ENCODE results near the gene LTB4R2. TPM values are rescaled to one million over a fixed set of nuclear protein-coding genes. Genes with fewer than 3 reads are reported as not detected.

LTB4R2 gene
- total and polyA plus RNA-seq, 2 donors (not counting 1 experiment from before 2014, with no cell fraction given): 0.23 to 1.8 TPM

DNA sequence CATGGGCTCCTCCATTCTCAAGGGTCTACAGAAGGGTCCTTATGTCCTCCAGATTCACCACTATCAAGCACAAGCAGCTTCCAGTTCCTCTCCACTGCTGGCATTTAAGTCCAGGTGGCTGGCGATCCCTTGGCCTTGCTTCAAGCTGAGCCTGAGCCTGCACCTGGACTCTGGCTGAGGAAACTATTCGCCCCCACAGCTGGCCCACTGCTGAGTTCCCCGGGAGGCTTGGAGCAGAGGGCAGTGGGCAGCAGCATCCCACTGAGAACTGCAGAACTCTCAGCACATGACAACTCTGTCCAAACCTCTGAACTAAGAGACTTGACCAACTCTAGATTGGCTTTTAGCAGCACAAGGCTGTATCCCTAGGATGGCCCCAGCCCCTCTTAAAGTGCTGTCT is 27.2 kb upstream of the LTB4R2 start:
- no peak for DNase-seq (ENCODE audit: low read depth in 2 of 2)
- no peak for TF ChIP-seq EZH2 (IDR thresholded peaks at IDR 0.05; ENCODE audit: low read length, missing control alignments)
- TF ChIP-seq, protein P1, sequence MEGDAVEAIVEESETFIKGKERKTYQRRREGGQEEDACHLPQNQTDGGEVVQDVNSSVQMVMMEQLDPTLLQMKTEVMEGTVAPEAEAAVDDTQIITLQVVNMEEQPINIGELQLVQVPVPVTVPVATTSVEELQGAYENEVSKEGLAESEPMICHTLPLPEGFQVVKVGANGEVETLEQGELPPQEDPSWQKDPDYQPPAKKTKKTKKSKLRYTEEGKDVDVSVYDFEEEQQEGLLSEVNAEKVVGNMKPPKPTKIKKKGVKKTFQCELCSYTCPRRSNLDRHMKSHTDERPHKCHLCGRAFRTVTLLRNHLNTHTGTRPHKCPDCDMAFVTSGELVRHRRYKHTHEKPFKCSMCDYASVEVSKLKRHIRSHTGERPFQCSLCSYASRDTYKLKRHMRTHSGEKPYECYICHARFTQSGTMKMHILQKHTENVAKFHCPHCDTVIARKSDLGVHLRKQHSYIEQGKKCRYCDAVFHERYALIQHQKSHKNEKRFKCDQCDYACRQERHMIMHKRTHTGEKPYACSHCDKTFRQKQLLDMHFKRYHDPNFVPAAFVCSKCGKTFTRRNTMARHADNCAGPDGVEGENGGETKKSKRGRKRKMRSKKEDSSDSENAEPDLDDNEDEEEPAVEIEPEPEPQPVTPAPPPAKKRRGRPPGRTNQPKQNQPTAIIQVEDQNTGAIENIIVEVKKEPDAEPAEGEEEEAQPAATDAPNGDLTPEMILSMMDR (conservative IDR thresholded peaks at IDR 0.05 in 1 of 2, IDR thresholded peaks at IDR 0.05 in 1 of 2; ENCODE audit: low read depth in 1 of 2, low read length in 2 of 2): no peak
- H3K9me3 ChIP-seq (ENCODE audit: control insufficient read depth, insufficient read depth, low read depth, low read length): no peaks in the 10 kb centered on the region

DNA sequence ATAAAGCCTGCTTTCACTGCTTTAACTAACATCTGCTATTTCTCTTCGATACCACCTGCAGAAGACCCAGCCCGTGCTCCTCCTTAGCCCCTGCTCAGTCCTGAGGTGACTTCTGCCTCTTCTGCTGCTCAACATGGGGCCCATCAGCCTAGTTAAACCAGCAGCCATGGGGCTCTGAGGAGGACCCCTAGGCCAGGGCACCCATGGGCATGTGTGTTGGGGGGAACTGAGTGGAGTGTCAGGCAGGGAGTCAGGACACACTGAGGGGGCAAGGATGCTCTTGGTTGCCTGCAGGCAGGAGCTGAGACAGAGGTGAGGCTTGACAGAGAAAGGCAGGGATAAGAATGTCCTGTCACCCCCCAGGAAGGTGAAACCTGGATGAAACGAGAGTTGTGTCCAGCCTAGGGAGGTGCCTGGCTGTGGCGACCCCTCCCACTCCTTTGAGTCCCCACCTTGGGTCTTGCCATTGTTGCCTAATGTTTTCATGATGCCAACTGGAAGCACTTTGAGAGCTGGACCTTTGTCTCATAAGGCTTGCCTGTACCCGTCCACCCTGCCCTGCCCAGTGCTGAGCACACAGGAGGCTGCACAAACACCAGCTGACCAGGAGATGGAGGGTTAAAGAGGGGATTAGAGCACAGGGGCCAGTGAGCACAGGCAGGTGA is 26.0 kb upstream of the LTB4R2 start:
- TF ChIP-seq, protein P1 (conservative IDR thresholded peaks at IDR 0.05 in 1 of 2, IDR thresholded peaks at IDR 0.05 in 1 of 2; ENCODE audit: low read depth in 1 of 2, low read length in 2 of 2): no peak
- TF ChIP-seq EZH2 (IDR thresholded peaks at IDR 0.05; ENCODE audit: low read length, missing control alignments): no peak
- Histone ChIP-seq H3K36me3 (ENCODE audit: control insufficient read depth, insufficient read depth, low read length) (no peaks in the 10 kb centered on the region), H3K27ac (ENCODE audit: insufficient read depth, low read length) (no peak overlapping the region), H3K4me1 (ENCODE audit: control insufficient read depth, extremely low read depth, insufficient read depth, low read length) (no peaks in the 10 kb centered on the region), H2AFZ (ENCODE audit: low read length) (no peak overlapping the region), H3K9me3 (ENCODE audit: control insufficient read depth, insufficient read depth, low read depth, low read length) (no peaks in the 10 kb centered on the region), H3K79me2 (ENCODE audit: control insufficient read depth, insufficient read depth, low read length) (no peaks in the 10 kb centered on the region), H3K27me3 (ENCODE audit: control insufficient read depth, insufficient read depth, low read length) (no peaks in the 10 kb centered on the region), H4K20me1 (ENCODE audit: control insufficient read depth, extremely low read depth, insufficient read depth, low read length) (no peaks in the 10 kb centered on the region), H3K4me2 (ENCODE audit: extremely low read depth, insufficient read depth, low read length) (no peak overlapping the region), H3K4me3 (replicated peaks in 1 of 4; ENCODE audit: control extremely low read depth in 1 of 4, insufficient read depth in 1 of 4, low read depth in 3 of 4, low read length in 4 of 4) (no peak overlapping the region), H3K9ac (ENCODE audit: insufficient read depth, low read length) (no peak overlapping the region)
- no peak for DNase-seq (ENCODE audit: low read depth in 2 of 2)

More for the DNA sequence above, 27.2 kb upstream of the LTB4R2 start:
- Histone ChIP-seq H3K4me1 (ENCODE audit: control insufficient read depth, extremely low read depth, insufficient read depth, low read length) (no peaks in the 10 kb centered on the region), H3K27ac (ENCODE audit: insufficient read depth, low read length) (no peak overlapping the region), H3K79me2 (ENCODE audit: control insufficient read depth, insufficient read depth, low read length) (no peaks in the 10 kb centered on the region), H3K27me3 (ENCODE audit: control insufficient read depth, insufficient read depth, low read length) (no peaks in the 10 kb centered on the region), H2AFZ (ENCODE audit: low read length) (no peak overlapping the region), H3K36me3 (ENCODE audit: control insufficient read depth, insufficient read depth, low read length) (no peaks in the 10 kb centered on the region), H3K4me2 (ENCODE audit: extremely low read depth, insufficient read depth, low read length) (no peak overlapping the region), H3K4me3 (replicated peaks in 1 of 4; ENCODE audit: control extremely low read depth in 1 of 4, insufficient read depth in 1 of 4, low read depth in 3 of 4, low read length in 4 of 4) (no peak overlapping the region), H4K20me1 (ENCODE audit: control insufficient read depth, extremely low read depth, insufficient read depth, low read length) (no peaks in the 10 kb centered on the region), H3K9ac (ENCODE audit: insufficient read depth, low read length) (no peak overlapping the region)

GRCh38 chr14:24284501-24285035 is 25.4 kb upstream of the LTB4R2 start:
- Histone ChIP-seq H3K27me3 (ENCODE audit: control insufficient read depth, insufficient read depth, low read length) (no peaks in the 10 kb centered on the region), H3K79me2 (ENCODE audit: control insufficient read depth, insufficient read depth, low read length) (no peaks in the 10 kb centered on the region), H3K9ac (ENCODE audit: insufficient read depth, low read length) (no peak overlapping the region), H3K4me2 (ENCODE audit: extremely low read depth, insufficient read depth, low read length) (no peak overlapping the region), H3K4me1 (ENCODE audit: control insufficient read depth, extremely low read depth, insufficient read depth, low read length) (no peaks in the 10 kb centered on the region), H3K27ac (ENCODE audit: insufficient read depth, low read length) (no peak overlapping the region), H3K9me3 (ENCODE audit: control insufficient read depth, insufficient read depth, low read depth, low read length) (no peaks in the 10 kb centered on the region), H2AFZ (ENCODE audit: low read length) (no peak overlapping the region), H3K36me3 (ENCODE audit: control insufficient read depth, insufficient read depth, low read length) (no peaks in the 10 kb centered on the region), H4K20me1 (ENCODE audit: control insufficient read depth, extremely low read depth, insufficient read depth, low read length) (no peaks in the 10 kb centered on the region), H3K4me3 (replicated peaks in 1 of 4; ENCODE audit: control extremely low read depth in 1 of 4, insufficient read depth in 1 of 4, low read depth in 3 of 4, low read length in 4 of 4) (no peak overlapping the region)
- DNase-seq (ENCODE audit: low read depth in 2 of 2): no peak
- TF ChIP-seq, protein P1 (conservative IDR thresholded peaks at IDR 0.05 in 1 of 2, IDR thresholded peaks at IDR 0.05 in 1 of 2; ENCODE audit: low read depth in 1 of 2, low read length in 2 of 2): no peak
- TF ChIP-seq EZH2 (IDR thresholded peaks at IDR 0.05; ENCODE audit: low read length, missing control alignments): no peak
